HepG2 (cell line): ENCODE results near the gene ANKZF1. TPM values are rescaled to one million over a fixed set of nuclear protein-coding genes. Genes with fewer than 3 reads are reported as not detected.
A peak's percentile ranks its signal among the peaks of the same experiment; 100 is the strongest.

Source experiments
- CBX5 ChIP-seq: sonication (generic); formaldehyde crosslinking; IDR thresholded peaks from 2 replicates; pipeline ENCODE4 v1.4.0; 2020; ENCODE audit warnings: missing genetic modification reagents, borderline replicate concordance
- KDM1A ChIP-seq: IDR thresholded peaks from 2 replicates; pipeline ENCODE4 v1.6.1; 2016; ENCODE audit warnings: missing compliant biosample characterization
- NBN ChIP-seq: fragments of 450-650 bp; conservative IDR thresholded peaks from 2 replicates; pipeline ENCODE4 v1.6.1; 2017
- NFAT5 ChIP-seq: sonication (generic); formaldehyde crosslinking; IDR thresholded peaks from 2 replicates; pipeline ENCODE4 v1.4.0; 2020; ENCODE audit warnings: missing genetic modification reagents
- NR2F2 ChIP-seq: IDR thresholded peaks from 2 replicates; pipeline ENCODE4 v1.6.1; 2012; ENCODE audit warnings: low read depth, inconsistent platforms, borderline replicate concordance
- PAX8 ChIP-seq: sonication (generic); formaldehyde crosslinking; IDR thresholded peaks from 2 replicates; pipeline ENCODE4 v1.8.0; 2022; ENCODE audit warnings: mild to moderate bottlenecking, missing genetic modification reagents, borderline replicate concordance
- SP1 ChIP-seq, 2 experiments: fragments of 450-650 bp in 1 of 2; sonication (generic) in 1 of 2; formaldehyde crosslinking in 1 of 2; IDR thresholded peaks; 2 replicates each; pipeline versions ENCODE4 v1.4.0 to v1.6.1; 2016 to 2020; ENCODE audit warnings: missing genetic modification reagents in 1 of 2
- ZBTB34 ChIP-seq: sonication (generic); formaldehyde crosslinking; IDR thresholded peaks from 2 replicates; pipeline ENCODE4 v1.8.0; 2022; ENCODE audit warnings: mild to moderate bottlenecking, missing genetic modification reagents
- polyA plus RNA-seq, 8 experiments: library from polyadenylated mRNA; depleted of rRNA in 3 of 8; stranded (reverse) in 7 of 8; unstranded in 1 of 8; fragments of >200 nt; fragmentation: Illumina TruSeq in 4 of 8; extraction: Trizol in 4 of 8; gene quantifications; 2 replicates each; pipeline versions ENCODE4 v1.2.1 to v1.2.3, GENCODE V29; 2011 to 2016; ENCODE audit warnings: low read depth in 4 of 8, missing spikeins in 1 of 8, mixed read lengths in 1 of 8; ENCODE audit not compliant: insufficient read depth in 1 of 8
- total RNA-seq, 5 experiments: library from RNA; depleted of rRNA; stranded (reverse); fragments of >200 nt; fragmentation: Illumina TruSeq; extraction: Trizol; gene quantifications; 2 replicates each; pipeline ENCODE4 v1.2.3, GENCODE V29; 2016; ENCODE audit warnings: low read depth in 1 of 5
- TF ChIP-seq, protein P1 (sequence below): sonication (generic); formaldehyde crosslinking; IDR thresholded peaks from 2 replicates; pipeline ENCODE4 v1.4.0; 2020; ENCODE audit warnings: missing genetic modification reagents
- TF ChIP-seq, protein P2 (sequence below): sonication (generic); formaldehyde crosslinking; IDR thresholded peaks from 2 replicates; pipeline ENCODE4 v1.8.0; 2022; ENCODE audit warnings: missing genetic modification reagents, mild to moderate bottlenecking, borderline replicate concordance
- TF ChIP-seq, protein P3 (sequence below): sonication (generic); formaldehyde crosslinking; IDR thresholded peaks from 2 replicates; pipeline ENCODE4 v1.4.0; 2020; ENCODE audit warnings: missing genetic modification reagents

Gene ANKZF1
- total and polyA plus RNA-seq, 2 of the 13 experiments (the other 11 are each of a cell fraction or from before 2014, with no cell fraction given): 25.3 to 128 TPM

DNA sequence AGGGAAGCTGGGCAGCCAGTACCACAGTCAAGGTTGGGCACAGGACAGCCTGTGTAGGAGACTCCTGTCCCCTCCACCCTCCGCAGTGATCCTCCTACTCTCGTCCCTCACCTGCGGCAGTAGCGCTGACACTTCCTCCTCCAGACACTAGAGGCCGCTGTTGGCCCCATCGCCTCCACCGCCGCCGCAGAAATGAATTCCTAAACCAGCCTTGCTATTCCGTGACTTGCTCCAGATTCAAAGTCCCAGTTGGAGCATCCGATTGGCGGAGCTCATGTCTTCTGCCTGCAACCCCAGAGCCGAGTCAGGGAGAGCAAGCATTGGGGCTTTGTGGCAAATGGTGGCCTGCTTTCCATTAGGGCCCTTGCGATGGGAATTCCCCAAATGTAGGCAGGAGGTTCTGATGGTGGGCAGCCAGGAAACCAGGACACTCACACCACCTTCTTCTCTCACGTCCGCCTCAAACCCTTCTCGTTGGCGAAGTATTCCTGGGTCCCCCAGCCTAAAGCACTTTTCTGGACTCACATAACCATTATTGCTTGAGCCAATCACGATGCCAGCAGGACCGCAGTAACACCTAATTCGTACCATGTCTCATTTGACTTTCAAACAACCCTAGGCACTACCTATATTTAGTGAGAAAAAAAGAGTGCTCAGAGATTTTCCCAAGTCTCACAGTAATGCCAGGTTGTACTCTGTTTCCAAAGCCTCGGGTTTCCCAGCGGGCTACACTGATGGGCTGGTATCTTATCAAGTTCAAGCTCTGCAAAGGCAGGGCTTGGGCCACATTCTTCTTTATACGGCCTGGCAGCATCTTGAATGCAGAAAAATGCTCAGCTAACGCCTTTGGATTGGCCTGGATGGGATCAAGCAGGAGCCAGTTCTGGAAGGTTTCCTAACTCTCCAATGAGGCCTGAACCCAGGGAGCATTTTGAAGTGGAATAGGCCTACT is 48.4 kb downstream of the ANKZF1 start (continued):
- TF ChIP-seq, protein P1, sequence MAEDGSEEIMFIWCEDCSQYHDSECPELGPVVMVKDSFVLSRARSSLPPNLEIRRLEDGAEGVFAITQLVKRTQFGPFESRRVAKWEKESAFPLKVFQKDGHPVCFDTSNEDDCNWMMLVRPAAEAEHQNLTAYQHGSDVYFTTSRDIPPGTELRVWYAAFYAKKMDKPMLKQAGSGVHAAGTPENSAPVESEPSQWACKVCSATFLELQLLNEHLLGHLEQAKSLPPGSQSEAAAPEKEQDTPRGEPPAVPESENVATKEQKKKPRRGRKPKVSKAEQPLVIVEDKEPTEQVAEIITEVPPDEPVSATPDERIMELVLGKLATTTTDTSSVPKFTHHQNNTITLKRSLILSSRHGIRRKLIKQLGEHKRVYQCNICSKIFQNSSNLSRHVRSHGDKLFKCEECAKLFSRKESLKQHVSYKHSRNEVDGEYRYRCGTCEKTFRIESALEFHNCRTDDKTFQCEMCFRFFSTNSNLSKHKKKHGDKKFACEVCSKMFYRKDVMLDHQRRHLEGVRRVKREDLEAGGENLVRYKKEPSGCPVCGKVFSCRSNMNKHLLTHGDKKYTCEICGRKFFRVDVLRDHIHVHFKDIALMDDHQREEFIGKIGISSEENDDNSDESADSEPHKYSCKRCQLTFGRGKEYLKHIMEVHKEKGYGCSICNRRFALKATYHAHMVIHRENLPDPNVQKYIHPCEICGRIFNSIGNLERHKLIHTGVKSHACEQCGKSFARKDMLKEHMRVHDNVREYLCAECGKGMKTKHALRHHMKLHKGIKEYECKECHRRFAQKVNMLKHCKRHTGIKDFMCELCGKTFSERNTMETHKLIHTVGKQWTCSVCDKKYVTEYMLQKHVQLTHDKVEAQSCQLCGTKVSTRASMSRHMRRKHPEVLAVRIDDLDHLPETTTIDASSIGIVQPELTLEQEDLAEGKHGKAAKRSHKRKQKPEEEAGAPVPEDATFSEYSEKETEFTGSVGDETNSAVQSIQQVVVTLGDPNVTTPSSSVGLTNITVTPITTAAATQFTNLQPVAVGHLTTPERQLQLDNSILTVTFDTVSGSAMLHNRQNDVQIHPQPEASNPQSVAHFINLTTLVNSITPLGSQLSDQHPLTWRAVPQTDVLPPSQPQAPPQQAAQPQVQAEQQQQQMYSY (CRISPR knock-in tag): no peak
- TF ChIP-seq KDM1A (CRISPR knock-in tag) (no peak), PAX8 (CRISPR knock-in tag) (no peak), SP1 (IDR thresholded peaks at IDR 0.05) (no peak), SP1 (CRISPR knock-in tag; IDR thresholded peaks at IDR 0.05) (0 out of 2 replicates have a peak, but pooled peaks have one; percentile 15), NFAT5 (no peak; the same call in 1 of the 2 replicates), NR2F2 (no peak), NBN (no peak), ZBTB34 (CRISPR knock-in tag) (no peak), CBX5 (CRISPR knock-in tag) (peak; percentile 74; the same call in 1 of the 2 replicates)
- TF ChIP-seq, protein P2, sequence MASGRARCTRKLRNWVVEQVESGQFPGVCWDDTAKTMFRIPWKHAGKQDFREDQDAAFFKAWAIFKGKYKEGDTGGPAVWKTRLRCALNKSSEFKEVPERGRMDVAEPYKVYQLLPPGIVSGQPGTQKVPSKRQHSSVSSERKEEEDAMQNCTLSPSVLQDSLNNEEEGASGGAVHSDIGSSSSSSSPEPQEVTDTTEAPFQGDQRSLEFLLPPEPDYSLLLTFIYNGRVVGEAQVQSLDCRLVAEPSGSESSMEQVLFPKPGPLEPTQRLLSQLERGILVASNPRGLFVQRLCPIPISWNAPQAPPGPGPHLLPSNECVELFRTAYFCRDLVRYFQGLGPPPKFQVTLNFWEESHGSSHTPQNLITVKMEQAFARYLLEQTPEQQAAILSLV (CRISPR knock-in tag): peak; percentile 65; the same call in 1 of the 2 replicates
- TF ChIP-seq, protein P3, sequence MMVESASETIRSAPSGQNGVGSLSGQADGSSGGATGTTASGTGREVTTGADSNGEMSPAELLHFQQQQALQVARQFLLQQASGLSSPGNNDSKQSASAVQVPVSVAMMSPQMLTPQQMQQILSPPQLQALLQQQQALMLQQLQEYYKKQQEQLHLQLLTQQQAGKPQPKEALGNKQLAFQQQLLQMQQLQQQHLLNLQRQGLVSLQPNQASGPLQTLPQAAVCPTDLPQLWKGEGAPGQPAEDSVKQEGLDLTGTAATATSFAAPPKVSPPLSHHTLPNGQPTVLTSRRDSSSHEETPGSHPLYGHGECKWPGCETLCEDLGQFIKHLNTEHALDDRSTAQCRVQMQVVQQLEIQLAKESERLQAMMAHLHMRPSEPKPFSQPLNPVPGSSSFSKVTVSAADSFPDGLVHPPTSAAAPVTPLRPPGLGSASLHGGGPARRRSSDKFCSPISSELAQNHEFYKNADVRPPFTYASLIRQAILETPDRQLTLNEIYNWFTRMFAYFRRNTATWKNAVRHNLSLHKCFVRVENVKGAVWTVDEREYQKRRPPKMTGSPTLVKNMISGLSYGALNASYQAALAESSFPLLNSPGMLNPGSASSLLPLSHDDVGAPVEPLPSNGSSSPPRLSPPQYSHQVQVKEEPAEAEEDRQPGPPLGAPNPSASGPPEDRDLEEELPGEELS (CRISPR knock-in tag): no peak
